ENCODE measurements around the gene JPT1.
A peak's percentile ranks its signal among the peaks of the same experiment; 100 is the strongest.

Gene JPT1

DNA sequence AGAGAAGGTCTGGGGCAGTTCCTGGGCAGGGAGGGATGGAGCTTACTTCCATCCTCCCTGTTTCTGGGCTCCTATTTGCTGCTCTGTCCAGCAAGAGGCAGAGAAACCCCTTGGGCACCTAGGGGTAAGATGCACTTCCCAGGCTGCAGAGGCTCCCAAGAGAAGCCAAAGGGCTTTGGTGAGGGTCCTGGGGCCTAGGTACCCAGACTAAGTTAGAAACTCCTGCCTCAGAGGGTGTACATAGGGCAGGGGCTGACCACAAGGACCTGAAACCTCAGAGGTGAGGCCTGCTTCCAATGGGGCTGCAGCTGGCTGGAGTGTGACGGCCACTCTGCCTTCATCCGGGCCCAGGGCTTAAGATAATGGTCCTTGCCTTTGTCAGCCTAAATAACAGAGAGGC is 46.1 kb downstream of the JPT1 start:
- Histone ChIP-seq H3K4me3 (ENCODE audit: low read depth, low read length) (no peak overlapping the region), H3K4me1 (ENCODE audit: control insufficient read depth, insufficient read depth, low read length) (peaks cover 15% of the 10 kb centered on the region), H3K9me3 (ENCODE audit: control insufficient read depth, insufficient read depth, low read depth, low read length) (no peaks in the 10 kb centered on the region), H3K27ac (ENCODE audit: extremely low read depth, low read depth, low read length) (no peak overlapping the region), H3K36me3 (ENCODE audit: control insufficient read depth in 2 of 2, insufficient read depth in 1 of 2, low read length in 2 of 2) (peaks cover 0 to 7% of the 10 kb centered on the region in 2 experiments; a peak in 2 of 3 replicates)
- POLR2A ChIA-PET: no interaction called here
- TF ChIP-seq ZNF274 (IDR thresholded peaks at IDR 0.05; ENCODE audit: low read length): no peak
- TF ChIP-seq ZNF274 (tag by site-specific recombination; IDR thresholded peaks at IDR 0.05; ENCODE audit: borderline replicate concordance): no peak
- TF ChIP-seq, protein P1, sequence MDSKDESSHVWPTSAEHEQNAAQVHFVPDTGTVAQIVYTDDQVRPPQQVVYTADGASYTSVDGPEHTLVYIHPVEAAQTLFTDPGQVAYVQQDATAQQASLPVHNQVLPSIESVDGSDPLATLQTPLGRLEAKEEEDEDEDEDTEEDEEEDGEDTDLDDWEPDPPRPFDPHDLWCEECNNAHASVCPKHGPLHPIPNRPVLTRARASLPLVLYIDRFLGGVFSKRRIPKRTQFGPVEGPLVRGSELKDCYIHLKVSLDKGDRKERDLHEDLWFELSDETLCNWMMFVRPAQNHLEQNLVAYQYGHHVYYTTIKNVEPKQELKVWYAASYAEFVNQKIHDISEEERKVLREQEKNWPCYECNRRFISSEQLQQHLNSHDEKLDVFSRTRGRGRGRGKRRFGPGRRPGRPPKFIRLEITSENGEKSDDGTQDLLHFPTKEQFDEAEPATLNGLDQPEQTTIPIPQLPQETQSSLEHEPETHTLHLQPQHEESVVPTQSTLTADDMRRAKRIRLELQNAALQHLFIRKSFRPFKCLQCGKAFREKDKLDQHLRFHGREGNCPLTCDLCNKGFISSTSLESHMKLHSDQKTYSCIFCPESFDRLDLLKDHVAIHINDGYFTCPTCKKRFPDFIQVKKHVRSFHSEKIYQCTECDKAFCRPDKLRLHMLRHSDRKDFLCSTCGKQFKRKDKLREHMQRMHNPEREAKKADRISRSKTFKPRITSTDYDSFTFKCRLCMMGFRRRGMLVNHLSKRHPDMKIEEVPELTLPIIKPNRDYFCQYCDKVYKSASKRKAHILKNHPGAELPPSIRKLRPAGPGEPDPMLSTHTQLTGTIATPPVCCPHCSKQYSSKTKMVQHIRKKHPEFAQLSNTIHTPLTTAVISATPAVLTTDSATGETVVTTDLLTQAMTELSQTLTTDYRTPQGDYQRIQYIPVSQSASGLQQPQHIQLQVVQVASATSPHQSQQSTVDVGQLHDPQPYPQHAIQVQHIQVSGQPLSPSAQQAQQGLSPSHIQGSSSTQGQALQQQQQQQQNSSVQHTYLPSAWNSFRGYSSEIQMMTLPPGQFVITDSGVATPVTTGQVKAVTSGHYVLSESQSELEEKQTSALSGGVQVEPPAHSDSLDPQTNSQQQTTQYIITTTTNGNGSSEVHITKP (tag by site-specific recombination; IDR thresholded peaks at IDR 0.05): peak; percentile 2; the same call in 1 of the 2 replicates
- CTCF ChIA-PET: interaction anchor here (0.7 to 2.2 kb wide), 2 partner anchors 40 to 45 kb away, joined by 4 to 7 read pairs; no protein-coding TSS in a partner anchor

DNA sequence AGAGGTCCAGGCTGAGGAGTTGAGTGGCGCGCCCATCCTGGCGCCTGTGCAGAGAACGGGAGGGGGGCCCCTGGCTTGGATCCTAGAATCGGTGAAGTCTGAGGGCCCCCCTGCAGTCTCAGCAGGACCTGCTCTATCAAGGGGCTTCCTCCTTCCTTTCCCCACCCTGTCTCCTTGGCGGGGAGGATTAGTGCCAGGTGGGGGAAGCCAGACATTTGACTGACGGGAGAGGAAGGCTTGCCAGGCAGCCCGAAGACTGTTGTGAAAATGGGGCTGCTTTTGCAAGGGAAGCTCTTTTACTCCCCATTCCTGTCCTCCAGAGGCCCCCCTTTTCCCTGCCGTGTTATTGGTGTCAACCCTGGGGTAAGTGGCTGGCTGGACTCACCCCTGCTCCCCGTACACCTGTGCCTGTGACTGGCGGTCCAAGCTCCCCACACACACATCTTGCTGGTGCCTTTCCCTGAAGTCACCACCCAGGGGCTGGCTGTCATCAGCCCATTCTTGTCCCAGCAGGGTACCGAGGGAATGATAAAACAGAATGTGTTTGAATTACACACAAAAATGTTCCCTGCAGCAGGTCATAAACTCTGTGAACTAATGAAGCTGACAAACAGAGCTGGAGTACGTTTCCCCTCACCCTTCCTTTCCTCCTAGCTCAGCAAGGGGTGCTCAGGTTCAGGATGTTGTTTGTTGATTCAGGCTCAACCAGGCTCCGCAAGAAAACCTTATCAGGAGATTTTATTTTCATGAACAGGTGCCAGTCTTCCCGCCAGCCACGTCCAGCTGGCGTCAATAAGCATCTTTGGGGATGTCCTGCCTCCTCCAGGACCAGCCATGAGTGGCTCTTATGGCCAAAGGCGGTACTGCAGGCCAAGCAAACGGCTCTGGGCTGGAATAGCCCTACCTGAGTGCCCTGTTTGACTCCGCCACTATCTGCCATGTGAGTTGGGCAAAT is 48.9 kb downstream of the JPT1 start:
- peak overlapping the region; percentile 82 for H3K27ac ChIP-seq (ENCODE audit: extremely low read depth, low read depth, low read length)
- no peaks in the 10 kb centered on the region for H3K9me3 ChIP-seq (ENCODE audit: control insufficient read depth, insufficient read depth, low read depth, low read length)
- H3K4me1 ChIP-seq (ENCODE audit: control insufficient read depth, insufficient read depth, low read length): peaks cover 15% of the 10 kb centered on the region
- POLR2A ChIA-PET: interaction anchor here (0.6 to 1.8 kb wide), 15 partner anchors 9 to 232 kb away, joined by 3 to 19 read pairs (median 5); partner anchors contain the start of genes CDR2L, FDXR, GGA3 and JPT1
- CTCF ChIA-PET: interaction anchor here (0.5 to 5.9 kb wide), 44 partner anchors 9 to 468 kb away, joined by 3 to 61 read pairs (median 5); partner anchors contain the start of genes NT5C and NUP85
- H3K4me3 ChIP-seq (ENCODE audit: low read depth, low read length): no peak overlapping the region
- peaks cover 0 to 3% of the 10 kb centered on the region in 2 experiments; a peak in 1 of 3 replicates for H3K36me3 ChIP-seq (ENCODE audit: control insufficient read depth in 2 of 2, insufficient read depth in 1 of 2, low read length in 2 of 2)
- TF ChIP-seq, protein P2, sequence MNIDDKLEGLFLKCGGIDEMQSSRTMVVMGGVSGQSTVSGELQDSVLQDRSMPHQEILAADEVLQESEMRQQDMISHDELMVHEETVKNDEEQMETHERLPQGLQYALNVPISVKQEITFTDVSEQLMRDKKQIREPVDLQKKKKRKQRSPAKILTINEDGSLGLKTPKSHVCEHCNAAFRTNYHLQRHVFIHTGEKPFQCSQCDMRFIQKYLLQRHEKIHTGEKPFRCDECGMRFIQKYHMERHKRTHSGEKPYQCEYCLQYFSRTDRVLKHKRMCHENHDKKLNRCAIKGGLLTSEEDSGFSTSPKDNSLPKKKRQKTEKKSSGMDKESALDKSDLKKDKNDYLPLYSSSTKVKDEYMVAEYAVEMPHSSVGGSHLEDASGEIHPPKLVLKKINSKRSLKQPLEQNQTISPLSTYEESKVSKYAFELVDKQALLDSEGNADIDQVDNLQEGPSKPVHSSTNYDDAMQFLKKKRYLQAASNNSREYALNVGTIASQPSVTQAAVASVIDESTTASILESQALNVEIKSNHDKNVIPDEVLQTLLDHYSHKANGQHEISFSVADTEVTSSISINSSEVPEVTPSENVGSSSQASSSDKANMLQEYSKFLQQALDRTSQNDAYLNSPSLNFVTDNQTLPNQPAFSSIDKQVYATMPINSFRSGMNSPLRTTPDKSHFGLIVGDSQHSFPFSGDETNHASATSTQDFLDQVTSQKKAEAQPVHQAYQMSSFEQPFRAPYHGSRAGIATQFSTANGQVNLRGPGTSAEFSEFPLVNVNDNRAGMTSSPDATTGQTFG (tag by site-specific recombination; IDR thresholded peaks at IDR 0.05; ENCODE audit: borderline replicate concordance): no peak
- TF ChIP-seq ZNF302 (tag by site-specific recombination; IDR thresholded peaks at IDR 0.05; ENCODE audit: low read depth): no peak
- TF ChIP-seq, protein P3, sequence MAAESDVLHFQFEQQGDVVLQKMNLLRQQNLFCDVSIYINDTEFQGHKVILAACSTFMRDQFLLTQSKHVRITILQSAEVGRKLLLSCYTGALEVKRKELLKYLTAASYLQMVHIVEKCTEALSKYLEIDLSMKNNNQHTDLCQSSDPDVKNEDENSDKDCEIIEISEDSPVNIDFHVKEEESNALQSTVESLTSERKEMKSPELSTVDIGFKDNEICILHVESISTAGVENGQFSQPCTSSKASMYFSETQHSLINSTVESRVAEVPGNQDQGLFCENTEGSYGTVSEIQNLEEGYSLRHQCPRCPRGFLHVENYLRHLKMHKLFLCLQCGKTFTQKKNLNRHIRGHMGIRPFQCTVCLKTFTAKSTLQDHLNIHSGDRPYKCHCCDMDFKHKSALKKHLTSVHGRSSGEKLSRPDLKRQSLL (tag by site-specific recombination; IDR thresholded peaks at IDR 0.05): peak; percentile 88; the same call in 1 of the 2 replicates
- TF ChIP-seq GFI1B (tag by site-specific recombination; IDR thresholded peaks at IDR 0.05): peak; percentile 50
- TF ChIP-seq, protein P4, sequence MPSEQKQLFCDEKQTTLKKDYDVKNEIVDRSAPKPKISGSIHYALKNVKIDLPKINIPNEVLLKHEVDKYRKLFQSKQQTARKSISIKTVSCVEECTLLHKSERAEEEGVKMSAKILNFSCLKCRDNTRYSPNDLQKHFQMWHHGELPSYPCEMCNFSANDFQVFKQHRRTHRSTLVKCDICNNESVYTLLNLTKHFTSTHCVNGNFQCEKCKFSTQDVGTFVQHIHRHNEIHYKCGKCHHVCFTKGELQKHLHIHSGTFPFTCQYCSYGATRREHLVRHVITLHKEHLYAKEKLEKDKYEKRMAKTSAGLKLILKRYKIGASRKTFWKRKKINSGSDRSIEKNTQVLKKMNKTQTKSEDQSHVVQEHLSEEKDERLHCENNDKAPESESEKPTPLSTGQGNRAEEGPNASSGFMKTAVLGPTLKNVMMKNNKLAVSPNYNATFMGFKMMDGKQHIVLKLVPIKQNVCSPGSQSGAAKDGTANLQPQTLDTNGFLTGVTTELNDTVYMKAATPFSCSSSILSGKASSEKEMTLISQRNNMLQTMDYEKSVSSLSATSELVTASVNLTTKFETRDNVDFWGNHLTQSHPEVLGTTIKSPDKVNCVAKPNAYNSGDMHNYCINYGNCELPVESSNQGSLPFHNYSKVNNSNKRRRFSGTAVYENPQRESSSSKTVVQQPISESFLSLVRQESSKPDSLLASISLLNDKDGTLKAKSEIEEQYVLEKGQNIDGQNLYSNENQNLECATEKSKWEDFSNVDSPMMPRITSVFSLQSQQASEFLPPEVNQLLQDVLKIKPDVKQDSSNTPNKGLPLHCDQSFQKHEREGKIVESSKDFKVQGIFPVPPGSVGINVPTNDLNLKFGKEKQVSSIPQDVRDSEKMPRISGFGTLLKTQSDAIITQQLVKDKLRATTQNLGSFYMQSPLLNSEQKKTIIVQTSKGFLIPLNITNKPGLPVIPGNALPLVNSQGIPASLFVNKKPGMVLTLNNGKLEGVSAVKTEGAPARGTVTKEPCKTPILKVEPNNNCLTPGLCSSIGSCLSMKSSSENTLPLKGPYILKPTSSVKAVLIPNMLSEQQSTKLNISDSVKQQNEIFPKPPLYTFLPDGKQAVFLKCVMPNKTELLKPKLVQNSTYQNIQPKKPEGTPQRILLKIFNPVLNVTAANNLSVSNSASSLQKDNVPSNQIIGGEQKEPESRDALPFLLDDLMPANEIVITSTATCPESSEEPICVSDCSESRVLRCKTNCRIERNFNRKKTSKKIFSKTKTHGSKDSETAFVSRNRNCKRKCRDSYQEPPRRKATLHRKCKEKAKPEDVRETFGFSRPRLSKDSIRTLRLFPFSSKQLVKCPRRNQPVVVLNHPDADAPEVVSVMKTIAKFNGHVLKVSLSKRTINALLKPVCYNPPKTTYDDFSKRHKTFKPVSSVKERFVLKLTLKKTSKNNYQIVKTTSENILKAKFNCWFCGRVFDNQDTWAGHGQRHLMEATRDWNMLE (tag by site-specific recombination; conservative IDR thresholded peaks at IDR 0.05; ENCODE audit: low read depth): peak; percentile 42; the same call in 1 of the 2 replicates
- no peak for TF ChIP-seq ZNF623 (tag by site-specific recombination; IDR thresholded peaks at IDR 0.05)
- TF ChIP-seq SALL2 (tag by site-specific recombination; IDR thresholded peaks at IDR 0.05; ENCODE audit: borderline replicate concordance): no peak
- TF ChIP-seq ZNF629 (tag by site-specific recombination; IDR thresholded peaks at IDR 0.05): peak; percentile 93
- no peak; the same call in 1 of the 2 replicates for TF ChIP-seq ZNF184 (tag by site-specific recombination; IDR thresholded peaks at IDR 0.05)
- peak; percentile 40; the same call in 1 of the 2 replicates for TF ChIP-seq GLIS2 (tag by site-specific recombination; IDR thresholded peaks at IDR 0.05)
- TF ChIP-seq ZNF530 (tag by site-specific recombination; IDR thresholded peaks at IDR 0.05; ENCODE audit: low read depth): no peak
- peak; percentile 71 for TF ChIP-seq ZBTB17 (tag by site-specific recombination; IDR thresholded peaks at IDR 0.05)
- peak; percentile 80; the same call in 1 of the 2 replicates for TF ChIP-seq ZSCAN23 (tag by site-specific recombination; IDR thresholded peaks at IDR 0.05)
- peak; percentile 94 for TF ChIP-seq ZNF423 (tag by site-specific recombination; IDR thresholded peaks at IDR 0.05)
- TF ChIP-seq, protein P5, sequence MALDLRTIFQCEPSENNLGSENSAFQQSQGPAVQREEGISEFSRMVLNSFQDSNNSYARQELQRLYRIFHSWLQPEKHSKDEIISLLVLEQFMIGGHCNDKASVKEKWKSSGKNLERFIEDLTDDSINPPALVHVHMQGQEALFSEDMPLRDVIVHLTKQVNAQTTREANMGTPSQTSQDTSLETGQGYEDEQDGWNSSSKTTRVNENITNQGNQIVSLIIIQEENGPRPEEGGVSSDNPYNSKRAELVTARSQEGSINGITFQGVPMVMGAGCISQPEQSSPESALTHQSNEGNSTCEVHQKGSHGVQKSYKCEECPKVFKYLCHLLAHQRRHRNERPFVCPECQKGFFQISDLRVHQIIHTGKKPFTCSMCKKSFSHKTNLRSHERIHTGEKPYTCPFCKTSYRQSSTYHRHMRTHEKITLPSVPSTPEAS (tag by site-specific recombination; IDR thresholded peaks at IDR 0.05): peak; percentile 45; the same call in 1 of the 2 replicates

Data from HEK293 (cell line).